ENCODE results near the gene WDR5. TPM values are rescaled to one million over a fixed set of nuclear protein-coding genes. Genes with fewer than 3 reads are reported as not detected.

Gene WDR5
- total and polyA plus RNA-seq, 4 experiments from 2014 or later = 14.6 to 32.7 (median 23.4) TPM

- peaks cover 0 to 6% (median 2%) of the 10 kb centered on the region in 4 donors for H3K4me1 Mint-ChIP-seq
- peak overlapping the region in 1 of 7 donors; percentile 47 for H3K27ac Mint-ChIP-seq
- no peak overlapping the region for H3K4me3 ChIP-seq (ENCODE audit: low read length in 2 of 2)
- intact Hi-C loops (cut with micrococcal nuclease) = no loop called here
- H3K36me3 Mint-ChIP-seq = no peaks in the 10 kb centered on the region
- no peak overlapping the region for H3K27ac ChIP-seq (ENCODE audit: low read depth, low read length)
- ChIA-PET POLR2A (ENCODE audit: partially characterized antibody) (interaction anchor here (0.7 to 1.4 kb wide), 2 partner anchors 10 to 269 kb away, joined by 4 to 6 read pairs; partner anchors contain the start of gene RNU6ATAC), CTCF (ENCODE audit: partially characterized antibody) (interaction anchor here (1.3 to 3.2 kb wide), 2 partner anchors 23 to 268 kb away, joined by 4 to 21 read pairs; no protein-coding TSS in a partner anchor)
- no peaks in the 10 kb centered on the region for H3K9me3 ChIP-seq (ENCODE audit: control insufficient read depth in 1 of 2, low read length in 2 of 2)
- H3K9me3 Mint-ChIP-seq = no peaks in the 10 kb centered on the region
- DNase-seq = no peak
- H3K27me3 ChIP-seq (ENCODE audit: insufficient read depth, low read length) = no peaks in the 10 kb centered on the region
- no peaks in the 10 kb centered on the region for H3K4me1 ChIP-seq (ENCODE audit: insufficient read depth, low read length)
- no peaks in the 10 kb centered on the region for H3K27me3 Mint-ChIP-seq
- no peak overlapping the region for H3K4me3 Mint-ChIP-seq
- H3K36me3 ChIP-seq (ENCODE audit: insufficient read depth, low read length) = no peaks in the 10 kb centered on the region
Measured at GRCh38 chr9:134174526-134175290, 38.8 kb downstream of the WDR5 start.

- H3K36me3 Mint-ChIP-seq = no peaks in the 10 kb centered on the region
- H3K27ac Mint-ChIP-seq = no peak overlapping the region
- no peak overlapping the region for H3K27ac ChIP-seq (ENCODE audit: low read depth, low read length)
- CTCF ChIA-PET (ENCODE audit: partially characterized antibody) = interaction anchor here (1.3 to 3.2 kb wide), 2 partner anchors 23 to 267 kb away, joined by 4 to 21 read pairs; no protein-coding TSS in a partner anchor
- H3K4me3 ChIP-seq (ENCODE audit: low read length in 2 of 2) = no peak overlapping the region
- H3K9me3 ChIP-seq (ENCODE audit: control insufficient read depth in 1 of 2, low read length in 2 of 2) = no peaks in the 10 kb centered on the region
- peaks cover 0 to 13% (median 3%) of the 10 kb centered on the region in 4 donors for H3K4me1 Mint-ChIP-seq
- no peaks in the 10 kb centered on the region for H3K27me3 Mint-ChIP-seq
- no peaks in the 10 kb centered on the region for H3K9me3 Mint-ChIP-seq
- no peak for DNase-seq
- H3K27me3 ChIP-seq (ENCODE audit: insufficient read depth, low read length) = no peaks in the 10 kb centered on the region
- POLR2A ChIA-PET (ENCODE audit: partially characterized antibody) = interaction anchor here (1.4 kb wide), 1 partner anchor 11 kb away, joined by 6 read pairs; the partner anchor contains the start of gene RNU6ATAC
- H3K4me3 Mint-ChIP-seq = no peak overlapping the region
- H3K4me1 ChIP-seq (ENCODE audit: insufficient read depth, low read length) = no peaks in the 10 kb centered on the region
- intact Hi-C loops (cut with micrococcal nuclease) = no loop called here
- no peaks in the 10 kb centered on the region for H3K36me3 ChIP-seq (ENCODE audit: insufficient read depth, low read length)
Measured at GRCh38 chr9:134175291-134175807, 39.5 kb downstream of the WDR5 start.

GRCh38 chr9:134175808-134176598 lies 40.1 kb downstream of the WDR5 start:
- no peak for DNase-seq
- Histone ChIP-seq H3K4me3 (ENCODE audit: low read length in 2 of 2) (no peak overlapping the region), H3K36me3 (ENCODE audit: insufficient read depth, low read length) (no peaks in the 10 kb centered on the region), H3K27me3 (ENCODE audit: insufficient read depth, low read length) (no peaks in the 10 kb centered on the region), H3K27ac (ENCODE audit: low read depth, low read length) (no peak overlapping the region), H3K4me1 (ENCODE audit: insufficient read depth, low read length) (no peaks in the 10 kb centered on the region), H3K9me3 (ENCODE audit: control insufficient read depth in 1 of 2, low read length in 2 of 2) (no peaks in the 10 kb centered on the region)
- no peak overlapping the region for H3K27ac Mint-ChIP-seq
- no peaks in the 10 kb centered on the region for H3K9me3 Mint-ChIP-seq
- peaks cover 2 to 17% (median 4%) of the 10 kb centered on the region in 4 donors for H3K4me1 Mint-ChIP-seq
- POLR2A ChIA-PET (ENCODE audit: partially characterized antibody) = interaction anchor here (0.6 to 1.4 kb wide), 2 partner anchors 11 to 281 kb away, joined by 3 to 6 read pairs; partner anchors contain the start of gene RNU6ATAC
- no peaks in the 10 kb centered on the region for H3K36me3 Mint-ChIP-seq
- intact Hi-C loops (cut with micrococcal nuclease) = no loop called here
- CTCF ChIA-PET (ENCODE audit: partially characterized antibody) = interaction anchor here (1.2 to 3.2 kb wide), 3 partner anchors 19 to 267 kb away, joined by 3 to 21 read pairs (median 4); no protein-coding TSS in a partner anchor
- no peaks in the 10 kb centered on the region for H3K27me3 Mint-ChIP-seq
- H3K4me3 Mint-ChIP-seq = no peak overlapping the region

GRCh38 chr9:134176599-134176968 lies 40.7 kb downstream of the WDR5 start:
- no peaks in the 10 kb centered on the region for H3K27me3 ChIP-seq (ENCODE audit: insufficient read depth, low read length)
- POLR2A ChIA-PET (ENCODE audit: partially characterized antibody) = no interaction called here
- Mint-ChIP-seq H3K4me3 (no peak overlapping the region), H3K9me3 (no peaks in the 10 kb centered on the region), H3K4me1 (peaks cover 2 to 22% (median 6%) of the 10 kb centered on the region in 4 donors), H3K27ac (no peak overlapping the region), H3K27me3 (no peaks in the 10 kb centered on the region), H3K36me3 (no peaks in the 10 kb centered on the region)
- no peaks in the 10 kb centered on the region for H3K9me3 ChIP-seq (ENCODE audit: control insufficient read depth in 1 of 2, low read length in 2 of 2)
- no peak for DNase-seq
- H3K4me3 ChIP-seq (ENCODE audit: low read length in 2 of 2) = no peak overlapping the region
- H3K27ac ChIP-seq (ENCODE audit: low read depth, low read length) = no peak overlapping the region
- intact Hi-C loops (cut with micrococcal nuclease) = no loop called here
- H3K36me3 ChIP-seq (ENCODE audit: insufficient read depth, low read length) = no peaks in the 10 kb centered on the region
- CTCF ChIA-PET (ENCODE audit: partially characterized antibody) = interaction anchor here (1.2 to 3.2 kb wide), 2 partner anchors 19 to 266 kb away, joined by 3 to 21 read pairs; no protein-coding TSS in a partner anchor
- peaks cover 3% of the 10 kb centered on the region for H3K4me1 ChIP-seq (ENCODE audit: insufficient read depth, low read length)

GRCh38 chr9:134177186-134177585 lies 41.3 kb downstream of the WDR5 start:
- Histone ChIP-seq H3K27ac (ENCODE audit: low read depth, low read length) (no peak overlapping the region), H3K4me1 (ENCODE audit: insufficient read depth, low read length) (peaks cover 9% of the 10 kb centered on the region), H3K27me3 (ENCODE audit: insufficient read depth, low read length) (no peaks in the 10 kb centered on the region), H3K9me3 (ENCODE audit: control insufficient read depth in 1 of 2, low read length in 2 of 2) (no peaks in the 10 kb centered on the region), H3K36me3 (ENCODE audit: insufficient read depth, low read length) (no peaks in the 10 kb centered on the region), H3K4me3 (ENCODE audit: low read length in 2 of 2) (no peak overlapping the region)
- DNase-seq = no peak
- Mint-ChIP-seq H3K27ac (no peak overlapping the region), H3K27me3 (no peaks in the 10 kb centered on the region), H3K9me3 (no peaks in the 10 kb centered on the region), H3K4me3 (no peak overlapping the region), H3K36me3 (no peaks in the 10 kb centered on the region), H3K4me1 (peaks cover 7 to 28% (median 11%) of the 10 kb centered on the region in 4 donors)
- ChIA-PET CTCF (ENCODE audit: partially characterized antibody) (interaction anchor here (1.2 kb wide), 1 partner anchor 18 kb away, joined by 3 read pairs; no protein-coding TSS in a partner anchor), POLR2A (ENCODE audit: partially characterized antibody) (no interaction called here)
- intact Hi-C loops (cut with micrococcal nuclease) = no loop called here

- H3K36me3 ChIP-seq (ENCODE audit: insufficient read depth, low read length) = no peaks in the 10 kb centered on the region
- no peak overlapping the region for H3K4me3 Mint-ChIP-seq
- POLR2A ChIA-PET (ENCODE audit: partially characterized antibody) = no interaction called here
- intact Hi-C loops (cut with micrococcal nuclease) = no loop called here
- no peaks in the 10 kb centered on the region for H3K27me3 ChIP-seq (ENCODE audit: insufficient read depth, low read length)
- H3K27ac ChIP-seq (ENCODE audit: low read depth, low read length) = no peak overlapping the region
- no peak overlapping the region for H3K27ac Mint-ChIP-seq
- no peak for DNase-seq
- no peaks in the 10 kb centered on the region for H3K27me3 Mint-ChIP-seq
- H3K9me3 ChIP-seq (ENCODE audit: control insufficient read depth in 1 of 2, low read length in 2 of 2) = no peaks in the 10 kb centered on the region
- H3K4me1 Mint-ChIP-seq = peaks cover 13 to 34% (median 17%) of the 10 kb centered on the region in 4 donors
- H3K36me3 Mint-ChIP-seq = no peaks in the 10 kb centered on the region
- CTCF ChIA-PET (ENCODE audit: partially characterized antibody) = no interaction called here
- peaks cover 0 to 2% (median 0%) of the 10 kb centered on the region in 8 donors for H3K9me3 Mint-ChIP-seq
- no peak overlapping the region for H3K4me3 ChIP-seq (ENCODE audit: low read length in 2 of 2)
- H3K4me1 ChIP-seq (ENCODE audit: insufficient read depth, low read length) = peaks cover 15% of the 10 kb centered on the region
Measured at GRCh38 chr9:134177624-134178393, 41.9 kb downstream of the WDR5 start.
